HepG2 (cell line): ENCODE measurements around the gene EIF2AK2. TPM values are rescaled to one million over a fixed set of nuclear protein-coding genes. Genes with fewer than 3 reads are reported as not detected.

Source experiments
- ARID2 ChIP-seq: sonication (generic); formaldehyde crosslinking; IDR thresholded peaks from 2 replicates; pipeline ENCODE4 v1.8.1; 2022; ENCODE audit warnings: mild to moderate bottlenecking, missing genetic modification reagents, borderline replicate concordance
- CCDC6 ChIP-seq: sonication (generic); formaldehyde crosslinking; IDR thresholded peaks from 2 replicates; pipeline ENCODE4 v1.8.1; 2022; ENCODE audit warnings: mild to moderate bottlenecking, missing genetic modification reagents, moderate library complexity
- E2F5 ChIP-seq: sonication (generic); formaldehyde crosslinking; conservative IDR thresholded peaks from 2 replicates; pipeline ENCODE4 v1.4.0; 2020; ENCODE audit warnings: missing genetic modification reagents
- JARID2 ChIP-seq: sonication (generic); formaldehyde crosslinking; IDR thresholded peaks from 2 replicates; pipeline ENCODE4 v1.8.1; 2023; ENCODE audit warnings: missing genetic modification reagents, inconsistent platforms; ENCODE audit not compliant: insufficient replicate concordance
- NCOA1 ChIP-seq: sonication (generic); formaldehyde crosslinking; IDR thresholded peaks from 2 replicates; pipeline ENCODE4 v1.9.0; 2021; ENCODE audit warnings: missing genetic modification reagents
- PCBP1 ChIP-seq: fragments of 200-400 bp; formaldehyde crosslinking; IDR thresholded peaks from 2 replicates; pipeline ENCODE4 v1.6.1; 2017; ENCODE audit warnings: mild to moderate bottlenecking, low read depth, low read length, borderline replicate concordance
- PHF8 ChIP-seq: sonication (generic); formaldehyde crosslinking; IDR thresholded peaks from 2 replicates; pipeline ENCODE4 v1.5.0; 2020; ENCODE audit warnings: missing genetic modification reagents
- POLR2AphosphoS5 ChIP-seq: IDR thresholded peaks from 2 replicates; pipeline ENCODE4 v1.6.1; 2012; ENCODE audit warnings: low read depth, low read length
- SMAD1 ChIP-seq: sonication (generic); formaldehyde crosslinking; IDR thresholded peaks from 2 replicates; pipeline ENCODE4 v1.4.0; 2020; ENCODE audit warnings: missing genetic modification reagents, low read depth, mild to moderate bottlenecking, borderline replicate concordance
- SMAD3 ChIP-seq: sonication (generic); formaldehyde crosslinking; IDR thresholded peaks from 2 replicates; pipeline ENCODE4 v1.4.0; 2020; ENCODE audit warnings: missing genetic modification reagents
- SNAPC2 ChIP-seq: sonication (generic); formaldehyde crosslinking; IDR thresholded peaks from 2 replicates; pipeline ENCODE4 v1.8.1; 2022; ENCODE audit warnings: mild to moderate bottlenecking, missing genetic modification reagents
- ZBTB40 ChIP-seq, 2 experiments: fragments of 450-650 bp in 1 of 2; sonication (generic) in 1 of 2; formaldehyde crosslinking in 1 of 2; IDR thresholded peaks; 2 replicates each; pipeline versions ENCODE4 v1.6.1 to v1.8.0; 2016 to 2022; ENCODE audit warnings: antibody characterized with exemption in 1 of 2, mild to moderate bottlenecking in 1 of 2, missing genetic modification reagents in 1 of 2
- ZMYM4 ChIP-seq: sonication (generic); formaldehyde crosslinking; IDR thresholded peaks from 2 replicates; pipeline ENCODE4 v1.8.1; 2023; ENCODE audit warnings: mild to moderate bottlenecking, missing genetic modification reagents
- ZNF232 ChIP-seq: sonication (generic); formaldehyde crosslinking; IDR thresholded peaks from 2 replicates; pipeline ENCODE4 v1.4.0; 2020; ENCODE audit warnings: missing genetic modification reagents, borderline replicate concordance
- ZNF44 ChIP-seq: sonication (generic); formaldehyde crosslinking; IDR thresholded peaks from 2 replicates; pipeline ENCODE4 v1.5.1; 2020; ENCODE audit warnings: mild to moderate bottlenecking, missing genetic modification reagents
- ZNF558 ChIP-seq: sonication (generic); formaldehyde crosslinking; IDR thresholded peaks from 2 replicates; pipeline ENCODE4 v1.9.0; 2022; ENCODE audit warnings: mild to moderate bottlenecking, missing genetic modification reagents, borderline replicate concordance
- ZNF749 ChIP-seq: sonication (generic); formaldehyde crosslinking; IDR thresholded peaks from 2 replicates; pipeline ENCODE4 v1.8.0; 2022; ENCODE audit warnings: mild to moderate bottlenecking, missing genetic modification reagents, moderate library complexity, borderline replicate concordance
- ZSCAN25 ChIP-seq: sonication (generic); formaldehyde crosslinking; IDR thresholded peaks from 2 replicates; pipeline ENCODE4 v1.8.0; 2022; ENCODE audit warnings: mild to moderate bottlenecking, missing genetic modification reagents
- ZSCAN9 ChIP-seq: IDR thresholded peaks from 2 replicates; pipeline ENCODE4 v1.6.1; 2016; ENCODE audit warnings: borderline replicate concordance
- polyA plus RNA-seq, 8 experiments: library from polyadenylated mRNA; depleted of rRNA in 3 of 8; stranded (reverse) in 7 of 8; unstranded in 1 of 8; fragments of >200 nt; fragmentation: Illumina TruSeq in 4 of 8; extraction: Trizol in 4 of 8; gene quantifications; 2 replicates each; pipeline versions ENCODE4 v1.2.1 to v1.2.3, GENCODE V29; 2011 to 2016; ENCODE audit warnings: low read depth in 4 of 8, missing spikeins in 1 of 8, mixed read lengths in 1 of 8; ENCODE audit not compliant: insufficient read depth in 1 of 8
- total RNA-seq, 5 experiments: library from RNA; depleted of rRNA; stranded (reverse); fragments of >200 nt; fragmentation: Illumina TruSeq; extraction: Trizol; gene quantifications; 2 replicates each; pipeline ENCODE4 v1.2.3, GENCODE V29; 2016; ENCODE audit warnings: low read depth in 1 of 5

The EIF2AK2 gene
- total and polyA plus RNA-seq, 2 of the 13 experiments (the other 11 are each of a cell fraction or from before 2014, with no cell fraction given) = 10.2 to 26.1 TPM

DNA sequence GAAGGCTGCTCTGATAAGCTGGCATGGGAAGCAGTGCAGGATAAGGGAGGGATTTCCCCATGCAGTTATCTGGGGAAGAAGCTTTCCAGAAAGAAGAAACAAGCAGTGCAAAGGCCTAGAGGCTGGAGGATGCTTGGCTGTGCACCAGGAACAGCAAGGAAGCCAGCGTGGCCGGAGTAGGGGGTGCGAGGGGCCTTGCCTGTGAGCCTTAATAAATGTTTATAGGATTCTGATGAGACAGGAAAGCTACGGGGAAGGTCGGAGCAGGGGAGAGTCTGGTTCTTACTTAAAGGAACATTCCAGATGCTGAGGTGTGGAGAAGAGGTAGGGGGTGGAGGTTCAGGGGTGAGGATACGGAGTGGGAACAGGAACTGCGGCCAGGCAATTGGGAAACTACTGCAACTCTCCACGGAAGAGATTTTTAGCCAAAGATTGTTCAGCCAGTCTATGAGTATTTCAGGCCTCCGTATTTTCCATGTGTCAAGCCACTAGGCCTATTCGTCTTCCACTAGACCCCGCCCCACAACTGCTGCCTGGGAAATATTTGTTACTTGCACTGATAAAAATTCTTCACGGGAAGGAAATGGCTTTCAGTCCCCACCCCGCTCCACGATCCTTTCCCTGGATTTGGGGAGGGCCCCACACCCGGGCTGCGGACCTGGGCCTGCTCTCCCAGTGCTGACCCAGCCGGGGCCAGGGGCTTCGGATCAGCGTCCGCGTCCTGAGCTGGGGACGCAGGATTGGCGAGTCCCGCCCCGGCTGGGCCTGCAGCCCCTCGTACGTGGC is 516 bp downstream of the EIF2AK2 start (continued):
- TF ChIP-seq ZBTB40 (IDR thresholded peaks at IDR 0.05) (no peak), ZBTB40 (CRISPR knock-in tag; IDR thresholded peaks at IDR 0.05) (0 out of 2 replicates have a peak, but pooled peaks have one; percentile 35), ZMYM4 (CRISPR knock-in tag) (0 out of 2 replicates have a peak, but pooled peaks have one; percentile 48), ZSCAN9 (CRISPR knock-in tag) (0 out of 2 replicates have a peak, but pooled peaks have one; percentile 62), PHF8 (CRISPR knock-in tag) (peak; percentile 87; the same call in 1 of the 2 replicates), ZNF558 (CRISPR knock-in tag) (peak; percentile 78; the same call in 1 of the 2 replicates), ZNF44 (0 out of 2 replicates have a peak, but pooled peaks have one; percentile 15), POLR2AphosphoS5 (no peak), SMAD1 (CRISPR knock-in tag) (no peak), E2F5 (CRISPR knock-in tag) (no peak), SMAD3 (CRISPR knock-in tag) (peak; percentile 26; the same call in 1 of the 2 replicates), ARID2 (peak; percentile 65; the same call in 1 of the 2 replicates), ZNF749 (CRISPR knock-in tag) (peak; percentile 51; the same call in 1 of the 2 replicates), SNAPC2 (CRISPR knock-in tag) (0 out of 2 replicates have a peak, but pooled peaks have one; percentile 23), ZNF232 (CRISPR knock-in tag) (peak; percentile 15; the same call in 1 of the 2 replicates), PCBP1 (no peak), CCDC6 (CRISPR knock-in tag) (0 out of 2 replicates have a peak, but pooled peaks have one; percentile 2), JARID2 (CRISPR knock-in tag) (no peak), ZSCAN25 (CRISPR knock-in tag) (no peak), NCOA1 (CRISPR knock-in tag) (peak; percentile 26; the same call in 1 of the 2 replicates)
